LHCN-M2 (cell line): ENCODE results near the gene CNNM4. TPM values are rescaled to one million over a fixed set of nuclear protein-coding genes. Genes with fewer than 3 reads are reported as not detected.
A peak's percentile ranks its signal among the peaks of the same experiment; 100 is the strongest.

Source experiments
- DNase-seq: peaks from one replicate; pipeline ENCODE4 v3.0.0-alpha.2; 2012; ENCODE audit warnings: low read depth
- polyA plus RNA-seq: library from polyadenylated mRNA; unstranded; fragments of >200 nt; gene quantifications from one replicate; pipeline ENCODE4 v1.2.1, GENCODE V29; 2012; ENCODE audit warnings: missing spikeins
- total RNA-seq: library from RNA; depleted of rRNA; stranded (reverse); fragments of >200 nt; gene quantifications from 2 replicates; pipeline ENCODE4 v1.2.3, GENCODE V29; 2014; rRNA removed

CNNM4 gene
- 2.8 and 2.9 TPM in 2 replicates for total RNA-seq
- polyA plus RNA-seq: 2.2 TPM

DNA sequence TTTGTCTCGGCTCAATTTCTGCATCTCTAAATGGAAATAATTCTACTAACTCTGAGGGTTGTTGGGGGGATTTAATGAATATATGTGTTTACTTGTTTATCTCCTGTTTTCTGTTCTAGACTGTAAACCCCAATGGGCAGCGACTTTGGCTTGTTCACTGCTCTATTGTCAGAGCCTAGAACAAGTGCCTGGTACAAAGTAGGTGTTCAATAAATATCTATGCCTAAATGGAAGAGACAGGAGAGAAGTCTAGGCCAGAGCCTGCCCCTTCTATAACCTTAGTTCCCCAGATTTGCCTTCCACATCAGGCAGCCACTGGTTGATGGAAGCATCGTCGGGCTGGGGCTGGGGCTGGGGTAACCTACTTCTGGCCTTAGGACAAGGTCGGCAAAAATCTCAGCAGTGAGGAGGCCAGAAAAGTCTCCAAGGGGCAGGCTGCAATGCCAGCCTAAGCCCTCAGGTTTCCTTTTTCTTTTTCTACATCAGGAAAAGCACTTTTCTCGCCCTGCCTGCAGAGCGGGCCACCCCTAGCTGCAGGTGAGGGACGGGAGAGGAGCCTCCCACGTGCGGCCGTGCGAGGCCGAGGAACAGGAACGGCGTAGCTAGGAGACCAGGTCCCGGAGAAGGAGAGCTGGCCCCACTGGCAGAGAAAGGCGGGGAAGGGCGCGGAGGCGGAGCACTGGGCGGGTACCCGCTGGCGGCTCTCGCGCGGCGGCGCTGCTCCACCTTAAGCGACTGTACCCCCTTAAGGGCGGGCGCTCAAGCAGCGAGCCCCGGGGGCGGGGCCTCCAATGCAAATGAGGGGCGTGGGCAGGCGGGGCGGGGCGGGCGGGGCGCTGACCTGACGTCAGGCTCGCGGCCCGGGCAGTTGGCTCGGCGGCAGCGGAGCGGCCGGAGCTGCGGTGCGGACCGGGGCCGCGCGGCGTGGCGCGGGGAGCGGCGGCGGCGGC, at the start of gene CNNM4:
Gene CNNM4, plus strand, starts transcription at position 867 of the 950 bp plus-strand sequence. CDS start 98 bp downstream, outside the sequence.
- DNase-seq: peak; percentile 88

- DNase-seq: no peak
Observed at GRCh38 chr2:96710985-96711384, 49.7 kb upstream of the CNNM4 start.

DNA sequence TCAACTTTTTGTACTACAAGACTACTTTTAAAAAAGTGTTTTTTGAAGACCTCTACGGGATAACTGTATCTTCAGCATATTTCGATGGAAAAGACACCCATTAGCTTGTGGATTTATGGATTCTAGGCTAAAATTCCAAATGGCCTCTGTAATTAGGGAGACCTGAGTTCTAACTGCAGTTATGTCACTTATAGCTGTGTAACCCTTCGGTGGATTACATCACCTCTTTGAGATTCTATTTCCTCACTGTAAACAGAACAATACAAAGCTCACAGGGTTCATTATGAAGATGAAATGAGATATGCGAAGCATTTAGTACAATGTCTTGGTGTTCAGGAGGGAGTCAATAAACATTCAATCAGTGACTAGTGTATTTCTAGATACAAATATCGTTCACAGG, 45.0 kb upstream of the CNNM4 start:
- no peak for DNase-seq

GRCh38 chr2:96716388-96716787, 44.3 kb upstream of the CNNM4 start:
- no peak for DNase-seq

DNA sequence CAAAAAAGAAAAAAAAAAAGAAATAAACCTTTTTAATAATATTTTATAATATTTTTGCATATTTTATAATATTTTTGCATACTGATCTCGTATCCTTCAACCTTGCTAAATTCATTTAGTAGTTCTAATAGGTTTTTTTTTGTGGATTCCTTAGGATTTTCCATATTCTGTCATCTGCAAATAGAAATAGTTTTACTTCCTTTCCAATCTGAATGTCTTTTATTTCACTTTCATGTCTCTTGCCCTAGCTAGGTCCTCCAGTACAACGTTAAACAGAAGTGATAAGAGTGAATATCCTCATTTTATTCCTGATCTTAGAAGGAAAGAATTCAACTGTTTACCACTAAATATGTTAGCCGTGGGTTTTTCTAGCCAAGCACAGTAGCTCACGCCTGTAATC, 34.6 kb upstream of the CNNM4 start:
- no peak for DNase-seq

- DNase-seq: peak; percentile 32
Observed at GRCh38 chr2:96727431-96727830, 33.3 kb upstream of the CNNM4 start.

GRCh38 chr2:96729748-96730147, 31.0 kb upstream of the CNNM4 start:
- DNase-seq: no peak

DNA sequence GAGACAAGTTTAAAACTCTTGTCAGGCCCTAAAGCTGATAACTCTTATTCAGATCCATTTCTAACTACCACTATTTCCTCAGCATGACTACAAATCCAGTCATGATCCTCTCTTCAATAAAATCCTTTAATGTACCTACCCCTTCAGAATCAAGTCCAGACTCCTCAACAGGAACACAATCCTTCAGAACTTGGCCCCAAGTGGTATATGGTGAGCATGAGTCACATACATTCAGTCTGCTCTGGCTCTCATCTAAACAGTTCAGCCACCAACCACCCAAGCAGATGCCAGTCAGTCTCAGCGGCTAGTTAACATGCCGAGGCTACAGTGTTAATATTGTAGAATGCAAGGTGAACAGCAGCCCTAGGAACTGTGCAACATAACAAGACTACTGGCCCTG, 30.5 kb upstream of the CNNM4 start:
- peak; percentile 24 for DNase-seq

DNA sequence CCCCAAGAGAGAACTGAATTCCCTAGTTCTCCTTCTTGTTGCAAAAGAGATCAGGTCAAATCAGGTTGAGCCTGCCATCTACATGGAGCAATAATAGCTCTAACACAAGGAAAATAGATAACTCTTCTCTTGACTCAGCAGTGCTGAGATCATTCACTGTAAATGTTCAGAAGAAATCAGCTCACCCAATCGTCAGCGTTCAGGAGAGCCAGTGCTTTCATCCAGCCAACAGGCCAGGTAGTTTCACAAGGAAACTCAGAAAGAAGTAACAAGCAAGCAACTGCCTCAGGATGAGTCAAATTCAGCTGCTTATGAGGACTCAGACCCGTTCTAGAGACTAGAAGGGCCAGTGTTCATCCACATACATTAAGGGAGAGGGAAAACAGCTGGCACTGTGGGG, 26.8 kb upstream of the CNNM4 start:
- no peak for DNase-seq

DNA sequence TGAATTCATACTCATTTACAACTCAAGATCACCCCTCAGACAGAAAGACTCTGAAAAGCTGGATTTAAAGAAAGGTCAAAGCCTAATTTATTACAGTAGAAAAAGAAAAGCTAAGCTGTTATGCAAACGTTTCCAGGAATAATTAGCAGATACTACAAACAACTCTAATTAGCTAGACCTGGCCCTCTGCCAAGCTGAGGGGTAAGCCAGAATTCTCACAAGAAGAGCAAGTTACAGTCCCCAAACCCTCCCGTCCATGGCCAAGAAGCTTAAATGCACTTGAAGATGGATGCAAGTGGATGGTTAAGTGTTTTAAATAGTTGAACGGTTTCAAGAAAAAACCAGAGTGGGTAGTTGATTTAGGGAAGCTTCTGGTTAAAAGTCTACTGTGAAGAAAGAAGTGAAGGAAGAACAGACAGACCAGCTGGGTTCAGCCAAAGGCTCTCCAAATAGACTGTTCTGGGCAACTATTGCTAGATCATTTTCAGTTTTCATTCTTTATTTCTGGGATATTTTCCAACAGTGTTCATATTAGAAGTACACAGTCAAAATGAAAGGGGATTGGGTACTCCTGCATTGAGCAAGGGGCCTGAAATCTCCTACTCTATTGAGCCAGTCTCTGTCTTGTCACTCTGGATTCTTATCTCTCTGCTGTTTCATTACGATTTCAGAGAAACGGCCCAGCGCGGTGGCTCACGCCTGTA, 25.7 kb upstream of the CNNM4 start:
- DNase-seq: no peak

DNA sequence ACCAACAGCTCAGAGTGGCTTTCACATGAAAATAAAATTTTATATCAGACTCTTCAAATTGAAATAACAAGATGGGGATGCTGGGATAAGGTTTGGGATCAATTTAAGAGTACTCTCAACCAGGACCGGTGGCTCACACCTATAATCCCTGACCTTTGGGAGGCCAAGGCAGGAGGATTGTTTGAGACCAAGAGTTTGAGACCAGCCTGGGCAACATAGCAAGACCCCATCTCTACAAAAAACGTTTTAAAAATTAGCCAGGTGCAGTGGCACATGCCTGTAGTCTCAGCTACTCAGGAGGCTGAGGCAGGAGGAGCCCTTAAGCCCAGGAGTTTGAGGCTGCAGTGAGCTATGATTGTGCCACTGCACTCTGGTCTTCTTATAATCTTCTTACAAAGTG, 23.5 kb upstream of the CNNM4 start:
- DNase-seq: no peak

DNA sequence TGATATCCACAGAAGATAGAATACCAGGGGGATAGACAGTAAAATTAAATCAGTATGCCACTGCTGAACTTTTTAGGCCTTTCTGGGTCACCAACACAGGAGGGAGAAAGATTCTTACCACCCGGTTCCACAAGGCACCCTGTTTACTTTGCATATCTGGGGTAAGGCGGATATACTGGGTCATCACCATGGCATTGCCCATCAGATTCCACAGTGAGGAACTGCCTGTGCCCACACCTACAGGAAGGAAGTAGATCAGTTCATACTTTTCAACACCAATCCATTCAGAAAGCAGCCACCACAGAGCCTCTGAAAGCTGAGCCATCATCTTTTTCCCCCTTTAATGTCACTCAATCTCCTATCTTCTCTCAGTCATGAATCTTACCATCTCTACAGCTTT, 22.9 kb upstream of the CNNM4 start:
- DNase-seq: no peak

GRCh38 chr2:96739076-96739632, 21.5 kb upstream of the CNNM4 start:
- no peak for DNase-seq

GRCh38 chr2:96739633-96740428, 20.9 kb upstream of the CNNM4 start, which contains the start of gene LMAN2L:
LMAN2L (minus strand) TSS chr2:96740064; CDS start chr2:96740040, 24 bp downstream.
- DNase-seq: peak; percentile 97

GRCh38 chr2:96747061-96747617, 13.6 kb upstream of the CNNM4 start:
- no peak for DNase-seq

GRCh38 chr2:96751800-96752199, 8.9 kb upstream of the CNNM4 start:
- no peak for DNase-seq

DNA sequence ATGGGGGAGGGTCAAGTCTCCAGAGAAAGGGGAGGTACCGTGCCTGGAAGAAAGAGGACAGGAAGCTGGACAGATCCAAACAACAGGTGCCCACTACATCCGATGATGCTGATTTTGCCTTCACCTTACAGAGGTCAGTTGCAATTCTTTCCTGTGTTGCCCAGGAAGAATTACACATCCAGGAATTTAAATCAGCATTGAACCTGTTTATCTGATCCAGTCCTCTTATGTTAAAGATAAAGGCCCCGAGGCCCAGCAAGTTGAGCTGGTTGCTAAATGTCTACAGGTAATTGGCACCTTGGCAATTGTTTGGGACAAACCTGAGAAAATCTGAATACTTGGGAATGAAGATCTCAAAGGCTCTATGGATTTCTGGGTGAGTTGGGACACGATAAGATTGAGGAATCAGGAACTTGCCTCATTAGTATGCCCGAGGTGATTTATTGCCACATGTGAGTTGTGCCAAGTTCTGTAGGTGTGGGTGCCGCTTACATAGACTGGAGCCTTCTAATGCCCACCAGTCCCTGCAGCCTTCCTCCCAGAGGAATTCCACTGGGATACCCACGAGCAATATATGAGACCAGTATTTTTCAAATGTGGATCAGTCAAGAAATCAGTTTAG, 6.9 kb upstream of the CNNM4 start:
- DNase-seq: no peak

DNA sequence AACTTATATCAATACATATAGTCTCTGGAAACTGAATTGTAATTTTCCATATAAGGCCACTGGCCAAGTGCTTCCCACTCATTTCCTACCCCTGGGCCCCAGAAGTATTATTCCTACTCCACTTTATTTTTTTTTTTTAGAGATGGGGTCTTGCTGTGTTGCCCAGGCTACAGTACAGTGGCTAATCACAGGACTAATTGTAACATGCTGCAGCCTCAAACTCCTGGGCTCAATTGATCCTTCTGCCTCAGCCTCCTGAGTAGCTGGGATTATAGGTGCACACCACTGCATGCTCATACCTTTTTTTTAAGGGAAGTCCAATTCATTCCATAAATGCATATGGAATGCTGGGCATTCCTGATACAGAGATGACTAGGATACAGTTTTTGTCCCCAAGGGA, 6.4 kb upstream of the CNNM4 start:
- no peak for DNase-seq

DNA sequence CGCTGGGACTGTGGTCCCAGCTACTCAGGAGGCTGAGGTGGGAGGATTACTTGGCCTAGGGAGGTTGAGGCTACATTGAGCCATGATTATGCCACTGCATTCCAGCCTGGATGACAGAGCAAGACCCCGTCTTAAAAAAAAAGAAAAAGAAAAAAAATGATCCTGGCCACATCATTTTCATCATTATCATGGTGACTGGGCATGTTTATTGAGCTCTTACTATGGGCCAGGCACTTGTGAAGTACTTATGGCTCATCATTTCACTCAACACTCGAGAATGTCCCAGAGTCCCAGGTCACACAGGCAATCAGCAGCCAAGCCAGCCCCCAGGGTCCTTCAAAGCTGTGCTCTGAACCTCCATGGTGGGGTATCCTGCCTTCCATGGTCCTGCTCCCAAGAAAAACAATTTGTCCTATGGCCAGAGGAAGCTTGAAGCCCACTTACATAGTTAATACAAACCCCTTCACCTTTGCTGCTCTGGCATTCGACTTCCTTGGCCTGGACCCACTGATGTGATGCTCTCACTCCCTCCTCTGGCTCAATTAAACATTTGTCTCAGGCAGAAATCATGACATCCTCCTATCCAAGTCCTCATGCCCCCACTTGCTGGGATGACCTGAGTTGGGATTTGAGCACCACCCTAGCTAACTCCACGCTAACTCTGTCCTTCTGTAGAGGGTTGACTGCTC, 3.8 kb upstream of the CNNM4 start:
- DNase-seq: no peak

DNA sequence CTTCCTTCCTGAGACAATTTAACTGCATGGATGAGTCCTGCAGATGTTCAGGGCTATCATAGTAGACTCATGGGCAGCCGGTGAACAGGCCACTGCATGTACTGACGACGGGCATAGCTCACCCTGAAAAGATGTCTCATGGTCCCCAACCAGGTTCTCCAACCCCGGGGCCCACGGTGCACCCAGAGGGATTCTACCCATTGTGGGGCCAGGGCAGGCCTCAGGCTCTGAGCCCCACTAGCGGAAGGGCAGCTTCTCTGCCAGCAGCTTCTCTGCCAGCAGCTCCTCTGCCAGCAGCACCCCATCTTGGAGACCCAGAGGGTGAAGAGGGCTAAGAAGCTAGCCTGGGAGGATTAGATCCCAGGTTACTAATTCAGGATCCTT, 3.2 kb upstream of the CNNM4 start:
- no peak for DNase-seq
